Prostate gland (tissue), 2 donors: ENCODE measurements around the gene DNAH12. TPM values are rescaled to one million over a fixed set of nuclear protein-coding genes. Genes with fewer than 3 reads are reported as not detected.
"Not testable (repeated sequence)": the region's sequence is repeated elsewhere in the genome, so short reads cannot be mapped to it uniquely, and the experiment has no call there.

Experiments used
- DNase-seq: peaks from one replicate; pipeline ENCODE4 v3.0.0-alpha.2; 2019; ENCODE audit warnings: low spot score
- H3K27ac ChIP-seq, 2 donors: fragments of 200-600 bp; sonication (generic); 2 replicates each; pipeline ENCODE4 v1.5.1; 2017 to 2019
- H3K27me3 ChIP-seq: fragments of 200-600 bp; sonication (generic); replicated peaks from 2 replicates; pipeline ENCODE4 v1.5.1; 2019; ENCODE audit not compliant: insufficient read depth
- H3K36me3 ChIP-seq, 2 donors: fragments of 200-600 bp; sonication (generic); 1 replicate in 1 of 2; 2 replicates in 1 of 2; pipeline versions ENCODE4 v1.5.1 to v1.8.1; 2017 to 2019
- H3K4me1 ChIP-seq: fragments of 200-600 bp; sonication (generic); replicated peaks from 2 replicates; pipeline ENCODE4 v1.5.1; 2019
- H3K4me3 ChIP-seq, 2 donors: fragments of 200-600 bp; sonication (generic); 2 replicates each; pipeline ENCODE4 v1.5.1; 2017 to 2019
- H3K9me3 ChIP-seq: fragments of 200-600 bp; sonication (generic); 2 replicates; pipeline ENCODE4 v1.5.1; 2017
- POLR2A ChIP-seq: fragments of 450-650 bp; IDR thresholded peaks from one replicate; pipeline ENCODE4 v1.6.1; 2016; ENCODE audit warnings: antibody characterized with exemption, mild to moderate bottlenecking
- POLR2AphosphoS5 ChIP-seq: sonication (generic); formaldehyde crosslinking; IDR thresholded peaks from one replicate; pipeline ENCODE4 v1.6.1; 2017; ENCODE audit warnings: antibody characterized with exemption
- WGBS: methylation state at CpG from one replicate; pipeline ENCODE4 v1.1.5; 2018; 5-methylcytosine and 5-hydroxymethylcytosine counted together
- intact Hi-C: fragments of 100-400 bp; cut with DNase I; formaldehyde crosslinking; loops from one replicate; pipeline ENCODE4 v1.14.2; 2022
- total RNA-seq, 2 donors: library from RNA; depleted of rRNA; stranded (reverse); fragments of >200 nt; gene quantifications; one replicate each; pipeline ENCODE4 v1.1.0, GENCODE V29; 2016
- TF ChIP-seq, protein P1 (sequence below), 4 experiments: fragments of 200-600 bp in 2 of 4; fragments of 450-650 bp in 2 of 4; sonication (generic) in 2 of 4; IDR thresholded peaks; 1 replicate in 3 of 4; 2 replicates in 1 of 4; pipeline ENCODE4 v1.5.1; 2016 to 2019; ENCODE audit warnings: antibody characterized with exemption in 4 of 4, mild to moderate bottlenecking in 2 of 4, moderate library complexity in 2 of 4

The DNAH12 gene
- total RNA-seq, 2 donors from 2014 or later, result 0.05 to 1.8 TPM

DNA sequence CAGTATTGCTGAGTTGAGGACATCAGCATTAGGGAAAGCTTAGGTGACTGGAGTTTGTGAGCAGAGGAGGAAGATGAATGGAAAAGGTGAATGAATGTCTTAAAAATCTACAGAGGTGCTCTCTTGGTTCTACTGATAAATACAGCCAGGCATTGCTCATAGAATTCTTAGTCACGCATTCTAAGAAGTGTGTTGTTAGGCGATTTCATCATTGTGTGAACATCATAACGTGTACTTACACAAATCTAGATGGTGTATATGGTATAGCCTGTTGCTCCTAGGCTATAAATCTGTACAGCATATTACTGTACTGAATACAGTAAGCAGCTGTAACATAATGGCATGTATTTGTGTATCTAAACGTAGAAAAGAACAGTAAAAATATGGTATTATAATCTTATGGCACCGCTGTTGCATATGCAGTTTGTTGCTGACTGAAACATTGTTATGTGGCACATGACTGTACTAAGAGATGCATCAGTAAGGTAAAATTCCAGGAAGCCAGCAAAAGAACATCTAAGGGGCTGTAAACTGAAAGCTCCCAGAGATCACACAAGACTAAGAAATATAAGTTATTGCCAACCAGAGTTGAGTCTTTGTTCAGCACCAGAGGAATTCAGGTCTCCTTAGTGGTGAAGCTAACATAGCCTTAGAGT lies 208.7 kb downstream of the DNAH12 start:
- no peak for DNase-seq
- intact Hi-C loops, result no loop called here
- no peak overlapping the region for H3K27ac ChIP-seq
- no peaks in the 10 kb centered on the region for H3K4me1 ChIP-seq
- no peak overlapping the region for H3K4me3 ChIP-seq
- no peaks in the 10 kb centered on the region for H3K36me3 ChIP-seq
- H3K27me3 ChIP-seq, result no peaks in the 10 kb centered on the region
- no peak for TF ChIP-seq POLR2AphosphoS5
- TF ChIP-seq POLR2A, result no peak
- TF ChIP-seq, protein P1, sequence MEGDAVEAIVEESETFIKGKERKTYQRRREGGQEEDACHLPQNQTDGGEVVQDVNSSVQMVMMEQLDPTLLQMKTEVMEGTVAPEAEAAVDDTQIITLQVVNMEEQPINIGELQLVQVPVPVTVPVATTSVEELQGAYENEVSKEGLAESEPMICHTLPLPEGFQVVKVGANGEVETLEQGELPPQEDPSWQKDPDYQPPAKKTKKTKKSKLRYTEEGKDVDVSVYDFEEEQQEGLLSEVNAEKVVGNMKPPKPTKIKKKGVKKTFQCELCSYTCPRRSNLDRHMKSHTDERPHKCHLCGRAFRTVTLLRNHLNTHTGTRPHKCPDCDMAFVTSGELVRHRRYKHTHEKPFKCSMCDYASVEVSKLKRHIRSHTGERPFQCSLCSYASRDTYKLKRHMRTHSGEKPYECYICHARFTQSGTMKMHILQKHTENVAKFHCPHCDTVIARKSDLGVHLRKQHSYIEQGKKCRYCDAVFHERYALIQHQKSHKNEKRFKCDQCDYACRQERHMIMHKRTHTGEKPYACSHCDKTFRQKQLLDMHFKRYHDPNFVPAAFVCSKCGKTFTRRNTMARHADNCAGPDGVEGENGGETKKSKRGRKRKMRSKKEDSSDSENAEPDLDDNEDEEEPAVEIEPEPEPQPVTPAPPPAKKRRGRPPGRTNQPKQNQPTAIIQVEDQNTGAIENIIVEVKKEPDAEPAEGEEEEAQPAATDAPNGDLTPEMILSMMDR (IDR thresholded peaks at IDR 0.05), result no peak
- no peaks in the 10 kb centered on the region for H3K9me3 ChIP-seq
- WGBS, result 84% methylated on average over 5 of the region's 5 CpGs

DNA sequence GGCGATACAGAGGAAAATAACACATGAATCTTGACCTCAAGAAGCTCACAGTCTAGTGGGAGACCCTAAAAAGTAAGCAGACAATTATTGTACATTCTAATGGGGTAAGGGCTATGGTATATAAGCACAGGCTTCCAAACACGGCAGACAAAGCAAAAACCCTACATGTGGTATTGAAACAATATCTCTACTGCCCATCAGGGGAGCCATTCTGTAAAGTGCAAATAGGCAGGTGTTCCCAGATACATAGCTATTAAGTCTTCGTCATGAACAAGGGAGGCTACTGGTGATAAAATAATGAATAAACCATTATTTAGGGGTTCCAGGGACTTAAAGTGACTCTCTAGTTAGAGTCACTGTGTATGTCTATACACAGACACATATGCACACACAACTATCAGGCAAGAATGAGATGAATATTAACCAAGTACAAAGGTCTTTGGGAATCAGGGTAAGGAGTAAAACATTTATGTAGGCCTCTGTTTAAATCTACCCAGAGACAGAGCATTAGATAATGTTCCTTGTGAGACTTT lies 213.0 kb downstream of the DNAH12 start:
- WGBS, result 74% methylated on average over 3 of the region's 3 CpGs
- H3K4me1 ChIP-seq, result no peaks in the 10 kb centered on the region
- H3K9me3 ChIP-seq, result no peaks in the 10 kb centered on the region
- no peak for DNase-seq
- intact Hi-C loops, result no loop called here
- no peak overlapping the region for H3K4me3 ChIP-seq
- no peaks in the 10 kb centered on the region for H3K36me3 ChIP-seq
- no peaks in the 10 kb centered on the region for H3K27me3 ChIP-seq
- no peak for TF ChIP-seq POLR2A
- no peak for TF ChIP-seq POLR2AphosphoS5
- TF ChIP-seq, protein P1 (IDR thresholded peaks at IDR 0.05), result no peak
- no peak overlapping the region for H3K27ac ChIP-seq

DNA sequence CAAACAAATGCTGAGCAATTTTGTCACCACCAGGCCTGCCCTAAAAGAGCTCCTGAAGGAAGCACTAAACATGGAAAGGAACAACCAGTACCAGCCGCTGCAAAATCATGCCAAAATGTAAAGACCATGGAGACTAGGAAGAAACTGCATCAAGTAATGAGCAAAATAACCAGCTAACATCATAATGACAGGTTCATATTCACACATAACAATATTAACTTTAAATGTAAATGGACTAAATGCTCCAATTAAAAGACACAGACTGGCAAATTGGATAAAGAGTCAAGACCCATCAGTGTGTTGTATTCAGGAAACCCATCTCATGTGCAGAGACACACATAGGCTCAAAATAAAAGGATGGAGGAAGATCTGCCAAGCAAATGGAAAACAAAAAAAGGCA lies 217.6 kb downstream of the DNAH12 start:
- H3K36me3 ChIP-seq, H3K27me3 ChIP-seq, H3K9me3 ChIP-seq, H3K4me1 ChIP-seq, H3K4me3 ChIP-seq, H3K27ac ChIP-seq, DNase-seq, intact Hi-C loops: not testable (repeated sequence)
- 100% methylated on average over 1 of the region's 1 CpG for WGBS

DNA sequence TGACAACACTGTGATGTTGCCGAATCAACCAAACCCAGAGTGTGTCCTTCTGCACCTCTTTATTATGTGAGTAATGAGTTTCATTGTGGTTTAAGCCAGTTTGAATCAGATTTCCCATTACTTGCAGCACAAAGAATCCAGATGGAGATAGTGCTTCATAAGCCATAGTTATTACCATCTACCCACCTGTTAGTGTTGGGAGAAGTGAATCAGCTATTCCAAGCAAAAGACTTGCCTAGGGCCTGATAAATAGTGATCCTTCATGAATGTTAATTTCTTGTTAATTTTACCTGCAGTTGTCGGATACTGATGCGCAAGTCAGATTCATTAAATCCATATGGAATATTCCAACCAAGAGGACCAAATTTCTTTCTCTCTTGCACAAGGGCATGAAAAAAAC lies 229.9 kb downstream of the DNAH12 start:
- no peaks in the 10 kb centered on the region for H3K27me3 ChIP-seq
- DNase-seq, result no peak
- intact Hi-C loops, result no loop called here
- H3K27ac ChIP-seq, result no peak overlapping the region
- no peaks in the 10 kb centered on the region for H3K9me3 ChIP-seq
- H3K36me3 ChIP-seq, result no peaks in the 10 kb centered on the region
- 92% methylated on average over 3 of the region's 3 CpGs for WGBS
- no peak for TF ChIP-seq POLR2AphosphoS5
- TF ChIP-seq, protein P1 (IDR thresholded peaks at IDR 0.05), result no peak
- no peak for TF ChIP-seq POLR2A
- no peaks in the 10 kb centered on the region for H3K4me1 ChIP-seq
- no peak overlapping the region for H3K4me3 ChIP-seq

DNA sequence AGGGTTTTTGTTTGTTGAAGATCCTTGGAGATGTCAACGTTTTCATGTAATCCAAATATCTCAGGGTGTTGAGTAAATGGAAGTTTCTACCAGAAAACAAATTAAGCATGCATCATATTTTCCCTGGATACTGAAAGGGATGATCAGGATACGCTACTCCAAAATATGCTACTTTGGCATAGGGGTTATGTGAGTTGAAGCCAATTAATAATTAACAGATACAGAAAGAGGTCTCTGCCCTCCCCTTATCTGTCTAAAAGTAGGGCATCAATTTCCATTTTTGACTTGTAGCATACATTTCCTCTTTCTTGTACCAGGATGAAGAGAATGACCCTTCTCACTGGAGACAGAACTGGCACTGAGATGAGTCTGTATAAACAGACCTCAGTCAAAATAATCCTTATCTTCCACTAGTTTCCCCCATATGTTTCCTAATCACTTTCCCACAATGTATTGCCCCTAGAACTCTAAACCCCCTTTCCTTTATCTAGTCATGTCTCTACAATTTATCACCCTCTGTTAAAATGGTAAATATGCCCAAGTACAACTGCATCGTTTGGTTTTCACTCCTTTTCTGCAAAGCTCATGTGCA lies 234.3 kb downstream of the DNAH12 start:
- Histone ChIP-seq H3K27me3 (no peaks in the 10 kb centered on the region), H3K4me3 (no peak overlapping the region), H3K36me3 (no peaks in the 10 kb centered on the region), H3K9me3 (no peaks in the 10 kb centered on the region), H3K27ac (no peak overlapping the region), H3K4me1 (no peaks in the 10 kb centered on the region)
- DNase-seq, result no peak
- intact Hi-C loops, result no loop called here
- 47% methylated on average over 3 of the region's 3 CpGs for WGBS
- TF ChIP-seq POLR2AphosphoS5 (no peak), POLR2A (no peak)
- TF ChIP-seq, protein P1 (IDR thresholded peaks at IDR 0.05), result no peak

DNA sequence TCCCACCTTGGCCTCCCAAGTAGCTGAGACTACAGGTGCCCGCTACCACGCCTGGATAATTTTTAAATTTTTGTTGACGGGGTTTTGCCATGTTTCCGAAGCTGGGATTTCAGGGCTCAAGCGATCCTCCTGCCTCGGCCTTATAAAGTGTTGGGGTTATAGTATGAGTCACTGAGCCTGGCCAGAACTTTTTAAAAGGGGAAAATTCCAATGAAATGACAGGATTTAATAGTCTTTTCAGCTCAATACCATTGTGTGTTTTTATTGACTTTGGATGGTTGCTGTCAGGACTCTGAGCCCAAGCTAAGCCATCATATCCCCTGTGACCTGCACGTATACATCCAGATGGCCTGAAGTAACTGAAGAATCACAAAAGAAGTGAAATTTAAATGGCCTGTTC lies 240.6 kb downstream of the DNAH12 start:
- H3K27me3 ChIP-seq, H3K4me1 ChIP-seq, H3K9me3 ChIP-seq, intact Hi-C loops, H3K4me3 ChIP-seq, DNase-seq, H3K27ac ChIP-seq, H3K36me3 ChIP-seq: not testable (repeated sequence)
- WGBS, result 86% methylated on average over 7 of the region's 7 CpGs
